ENCODE data around the gene AACS.
A peak's percentile ranks its signal among the peaks of the same experiment; 100 is the strongest.
"Not testable (repeated sequence)": the region's sequence is repeated elsewhere in the genome, so short reads cannot be mapped to it uniquely, and the experiment has no call there.

AACS gene

GRCh38 chr12:125065021-125065918 lies at the start of gene AACS:
Gene AACS, plus strand, starts transcription at chr12:125065435. Its CDS starts 150 bp downstream, at chr12:125065585.
- peak within 1 kb of the TSS; percentile 80 for H3K4me3 ChIP-seq (ENCODE audit: low read length)
- no peak for TF ChIP-seq ZNF274 (IDR thresholded peaks at IDR 0.05; ENCODE audit: low read depth, low read length)

- no peak for TF ChIP-seq ZNF274 (IDR thresholded peaks at IDR 0.05; ENCODE audit: low read depth, low read length)
- H3K4me3 ChIP-seq (ENCODE audit: low read length): no peak overlapping the region
Observed at GRCh38 chr12:125015680-125016310, 49.4 kb upstream of the AACS start.

GRCh38 chr12:125017801-125018200 lies 47.4 kb upstream of the AACS start:
- no peak for TF ChIP-seq ZNF274 (IDR thresholded peaks at IDR 0.05; ENCODE audit: low read depth, low read length)
- no peak overlapping the region for H3K4me3 ChIP-seq (ENCODE audit: low read length)

- TF ChIP-seq ZNF274 (IDR thresholded peaks at IDR 0.05; ENCODE audit: low read depth, low read length): no peak
- H3K4me3 ChIP-seq (ENCODE audit: low read length): no peak overlapping the region
Observed at GRCh38 chr12:125018356-125018755, 46.9 kb upstream of the AACS start.

- TF ChIP-seq ZNF274 (IDR thresholded peaks at IDR 0.05; ENCODE audit: low read depth, low read length): no peak
- no peak overlapping the region for H3K4me3 ChIP-seq (ENCODE audit: low read length)
Observed at GRCh38 chr12:125021096-125021495, 44.1 kb upstream of the AACS start.

- H3K4me3 ChIP-seq (ENCODE audit: low read length): no peak overlapping the region
- TF ChIP-seq ZNF274 (IDR thresholded peaks at IDR 0.05; ENCODE audit: low read depth, low read length): no peak
Observed at GRCh38 chr12:125021771-125022170, 43.5 kb upstream of the AACS start.

- TF ChIP-seq ZNF274 (IDR thresholded peaks at IDR 0.05; ENCODE audit: low read depth, low read length): no peak
- H3K4me3 ChIP-seq (ENCODE audit: low read length): no peak overlapping the region
Observed at GRCh38 chr12:125023065-125023464, 42.2 kb upstream of the AACS start.

- no peak overlapping the region for H3K4me3 ChIP-seq (ENCODE audit: low read length)
- no peak for TF ChIP-seq ZNF274 (IDR thresholded peaks at IDR 0.05; ENCODE audit: low read depth, low read length)
Observed at GRCh38 chr12:125024949-125025563, 40.2 kb upstream of the AACS start.

GRCh38 chr12:125025606-125026235 lies 39.5 kb upstream of the AACS start:
- TF ChIP-seq ZNF274 (IDR thresholded peaks at IDR 0.05; ENCODE audit: low read depth, low read length): no peak
- H3K4me3 ChIP-seq (ENCODE audit: low read length): no peak overlapping the region

GRCh38 chr12:125028106-125028505 lies 37.1 kb upstream of the AACS start:
- no peak overlapping the region for H3K4me3 ChIP-seq (ENCODE audit: low read length)
- no peak for TF ChIP-seq ZNF274 (IDR thresholded peaks at IDR 0.05; ENCODE audit: low read depth, low read length)

- no peak overlapping the region for H3K4me3 ChIP-seq (ENCODE audit: low read length)
- TF ChIP-seq ZNF274 (IDR thresholded peaks at IDR 0.05; ENCODE audit: low read depth, low read length): no peak
Observed at GRCh38 chr12:125029761-125030358, 35.4 kb upstream of the AACS start.

- H3K4me3 ChIP-seq (ENCODE audit: low read length): not testable (repeated sequence)
Observed at GRCh38 chr12:125031471-125031870, 33.8 kb upstream of the AACS start.

- no peak for TF ChIP-seq ZNF274 (IDR thresholded peaks at IDR 0.05; ENCODE audit: low read depth, low read length)
- H3K4me3 ChIP-seq (ENCODE audit: low read length): no peak overlapping the region
Observed at GRCh38 chr12:125032466-125033152, 32.6 kb upstream of the AACS start.
